HG03520 (cell line): ENCODE measurements around the gene HOMEZ.
"Not testable (repeated sequence)": the region's sequence is repeated elsewhere in the genome, so short reads cannot be mapped to it uniquely, and the experiment has no call there.

Experiments
- ATAC-seq: cut with Tn5 transposase; IDR thresholded peaks from one replicate; pipeline ENCODE4 v1.9.1; 2021; ENCODE audit warnings: mild to moderate bottlenecking, moderate library complexity; ENCODE audit not compliant: unreplicated experiment

HOMEZ gene

DNA sequence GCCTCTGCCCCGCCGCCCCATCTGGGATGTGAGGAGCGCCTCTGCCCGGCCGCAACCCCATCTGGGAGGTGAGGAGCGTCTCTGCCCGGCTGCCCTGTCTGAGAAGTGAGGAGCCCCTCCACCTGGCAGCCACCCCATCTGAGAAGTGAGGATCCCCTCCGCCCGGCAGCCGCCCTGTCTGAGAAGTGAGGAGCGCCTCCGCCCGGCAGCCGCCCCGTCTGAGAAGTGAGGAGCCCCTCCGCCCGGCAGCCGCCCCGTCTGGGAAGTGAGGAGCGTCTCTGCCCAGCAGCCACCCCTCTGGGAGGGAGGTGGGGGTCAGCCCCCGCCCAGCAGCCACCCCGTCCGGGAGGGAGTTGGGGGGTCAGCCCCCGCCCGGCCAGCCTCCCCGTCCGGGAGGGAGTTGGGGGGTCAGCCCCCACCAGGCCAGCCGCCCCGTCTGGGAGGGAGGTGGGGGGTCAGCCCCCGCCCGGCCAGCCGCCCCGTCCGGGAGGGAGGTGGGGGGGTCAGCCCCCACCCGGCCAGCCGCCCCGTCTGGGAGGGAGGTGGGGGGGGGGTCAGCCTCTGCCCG, 53.6 kb downstream of the HOMEZ start:
- not testable (repeated sequence) for ATAC-seq

GRCh38 chr14:23228812-23229211, 57.1 kb downstream of the HOMEZ start:
- ATAC-seq, result no peak

- no peak for ATAC-seq
Observed at GRCh38 chr14:23227566-23227965, 58.4 kb downstream of the HOMEZ start.

DNA sequence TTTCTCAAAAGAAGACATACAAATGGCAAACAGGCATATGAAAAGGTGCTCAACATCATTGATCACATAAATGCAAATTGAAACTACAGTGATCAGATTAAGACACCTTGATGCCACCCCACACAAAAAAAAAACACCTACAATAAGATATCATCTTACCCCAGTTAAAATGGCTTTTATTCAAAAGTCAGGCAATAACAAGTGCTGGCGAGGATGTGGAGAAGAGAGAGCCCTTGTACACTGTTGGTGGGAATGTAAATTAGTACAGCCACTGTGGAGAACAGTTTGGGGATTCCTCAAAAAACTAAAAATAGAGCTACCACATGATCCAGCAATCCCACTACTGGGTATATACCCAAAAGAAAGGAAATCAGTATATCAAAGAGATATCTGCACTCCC, 61.0 kb downstream of the HOMEZ start:
- ATAC-seq, result not testable (repeated sequence)
